ENCODE measurements around the gene SLTM.
"Not testable (repeated sequence)": the region's sequence is repeated elsewhere in the genome, so short reads cannot be mapped to it uniquely, and the experiment has no call there.

Gene SLTM

DNA sequence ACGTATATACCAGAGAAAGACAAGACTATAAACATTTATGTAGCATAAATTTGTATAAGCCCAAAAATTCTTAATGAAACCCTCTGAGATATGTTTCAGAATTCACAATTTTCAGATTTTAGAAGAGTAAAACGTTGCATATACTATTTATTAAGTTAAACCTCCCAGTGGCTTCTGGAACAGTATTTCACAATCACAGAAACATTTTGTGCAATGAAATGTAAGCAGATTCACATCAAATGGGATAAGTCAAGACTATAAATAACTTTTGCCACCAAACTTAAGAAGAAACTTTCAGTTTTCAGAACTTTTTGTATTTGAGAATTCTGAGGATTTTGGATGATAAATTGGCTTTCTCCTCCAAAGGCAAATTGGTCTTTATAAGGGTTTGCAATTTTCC is 9.2 kb downstream of the SLTM start:
- no peak for DNase-seq

DNA sequence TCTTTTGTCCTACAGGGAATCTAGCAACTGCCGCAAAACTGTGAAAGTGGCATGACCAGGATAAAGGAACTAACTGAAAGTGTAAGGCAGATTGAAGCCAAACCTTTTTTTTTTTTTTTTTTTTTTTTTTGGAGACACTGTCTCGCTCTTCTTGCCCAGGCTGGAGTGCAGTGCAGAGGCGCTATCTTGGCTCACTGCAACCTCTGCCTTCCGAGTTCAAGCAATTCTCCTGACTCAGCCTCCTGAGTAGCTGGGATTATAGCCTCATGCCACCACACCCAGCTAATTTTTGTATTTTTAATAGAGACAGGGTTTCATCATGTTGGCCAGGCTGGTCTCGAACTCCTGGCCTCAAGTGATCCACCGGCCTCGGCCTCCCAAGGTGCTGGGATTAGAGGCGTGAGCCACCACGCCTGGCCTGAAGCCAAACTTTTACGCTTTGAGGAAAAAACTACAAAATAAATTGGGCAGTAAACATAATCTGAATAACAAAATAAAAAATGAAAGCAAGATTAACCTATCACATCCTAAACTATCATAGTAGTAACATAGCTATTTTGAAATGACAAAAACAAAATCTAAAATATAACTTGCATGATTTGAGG is 9.7 kb downstream of the SLTM start:
- DNase-seq, result no peak

DNA sequence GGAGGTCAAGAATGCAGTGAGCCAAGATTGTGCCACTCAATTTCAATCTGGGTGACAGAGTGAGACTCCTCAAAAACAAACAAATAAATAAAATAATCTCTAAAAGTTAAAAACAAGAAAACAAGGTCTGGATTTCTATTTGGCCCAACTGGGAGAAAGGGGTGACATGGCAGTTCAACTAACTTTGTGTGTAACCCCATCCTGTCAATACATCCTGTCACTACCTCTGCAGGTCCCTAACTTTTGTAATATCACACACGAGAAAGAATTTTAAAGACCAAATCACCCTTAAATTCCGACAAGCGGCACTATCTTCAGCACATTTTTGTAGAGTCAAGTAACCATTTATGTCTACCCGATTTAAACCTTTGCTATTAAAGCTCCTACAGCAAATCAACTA is 10.2 kb downstream of the SLTM start:
- DNase-seq, result no peak

GRCh38 chr15:58921267-58921790 is 12.2 kb downstream of the SLTM start:
- DNase-seq, result no peak

GRCh38 chr15:58920447-58920846 is 13.0 kb downstream of the SLTM start:
- DNase-seq, result not testable (repeated sequence)

DNA sequence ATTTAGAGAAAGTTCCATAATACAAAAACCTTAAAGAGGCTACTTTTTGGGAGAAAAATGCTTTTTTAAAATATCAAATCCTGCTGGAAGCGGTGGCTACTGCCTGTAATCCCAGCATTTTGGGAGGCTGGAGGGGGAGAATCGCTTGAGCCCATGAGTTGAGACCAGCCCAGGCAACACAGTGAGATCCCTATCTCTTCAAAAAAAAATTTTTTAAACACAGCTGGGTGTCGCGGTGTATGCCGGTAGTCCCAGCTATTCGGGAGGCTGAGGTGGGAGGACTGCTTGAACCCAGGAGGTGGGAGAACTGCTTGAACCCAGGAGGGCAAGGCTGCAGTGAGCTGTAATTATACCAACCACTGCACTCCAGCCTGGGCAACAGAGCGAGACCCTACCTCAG is 14.2 kb downstream of the SLTM start:
- DNase-seq, result no peak

GRCh38 chr15:58918239-58918638 is 15.2 kb downstream of the SLTM start:
- no peak for DNase-seq

GRCh38 chr15:58917613-58918129 is 15.8 kb downstream of the SLTM start:
- DNase-seq, result not testable (repeated sequence)

GRCh38 chr15:58916962-58917361 is 16.5 kb downstream of the SLTM start:
- DNase-seq, result no peak

DNA sequence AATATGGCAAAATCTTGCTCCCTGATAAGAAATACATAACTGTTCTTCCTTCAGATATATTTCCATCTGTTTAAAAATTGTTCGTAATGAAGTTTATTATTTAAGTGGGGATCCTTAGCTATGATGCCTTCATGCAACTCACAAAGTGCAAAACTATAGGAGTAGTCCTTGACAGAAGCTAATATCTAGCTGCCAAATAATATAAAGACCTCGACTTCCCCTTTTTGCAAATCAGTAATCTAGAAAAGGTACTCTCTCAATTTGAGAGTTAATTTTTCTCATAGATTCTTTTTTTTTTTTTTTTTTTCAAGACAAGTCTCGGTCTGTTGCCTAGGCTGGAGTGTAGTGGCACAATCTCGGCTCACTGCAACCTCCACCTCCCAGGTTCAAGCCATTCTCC is 23.0 kb downstream of the SLTM start:
- DNase-seq, result no peak

DNA sequence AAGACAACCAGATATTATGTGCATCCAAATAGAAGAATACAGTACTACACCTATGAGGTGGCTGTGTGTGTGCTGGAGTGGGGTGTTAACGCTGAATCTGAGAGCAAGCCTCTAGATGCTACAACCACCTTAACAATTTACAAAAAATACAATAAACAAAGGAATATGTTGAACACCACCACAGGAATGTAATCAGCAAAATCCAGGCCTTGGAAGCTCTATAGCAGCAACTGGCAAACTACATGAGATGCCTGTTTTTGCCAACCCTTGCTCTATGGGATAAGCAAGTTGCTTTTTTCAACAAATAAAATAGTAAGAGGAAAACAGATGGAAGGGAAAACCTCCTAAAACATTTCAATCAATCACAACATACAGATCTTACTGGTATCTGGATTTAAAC is 23.9 kb downstream of the SLTM start:
- no peak for DNase-seq

- no peak for DNase-seq
These were observed 24.7 kb downstream of the SLTM start for GRCh38 chr15:58908550-58909309.

DNA sequence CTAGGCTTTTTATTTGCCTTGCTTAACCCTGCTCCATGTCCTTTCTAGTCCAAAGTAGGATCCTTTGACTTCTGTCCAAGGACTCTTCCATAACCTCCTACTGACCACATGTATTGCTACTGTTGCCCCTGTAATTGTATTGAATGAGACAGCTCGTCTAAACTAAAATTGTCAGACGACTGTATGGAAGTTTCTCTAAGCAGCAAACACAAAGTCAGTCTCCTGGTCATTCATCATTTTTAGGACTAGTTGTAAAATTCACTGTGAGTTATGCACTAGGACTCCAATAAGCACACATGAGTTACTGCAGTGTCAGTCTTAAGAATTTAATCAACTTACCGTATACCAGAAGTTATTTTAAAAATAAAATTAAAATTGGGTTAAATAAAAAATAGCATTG is 32.8 kb downstream of the SLTM start:
- no peak for DNase-seq

GRCh38 chr15:58898150-58898680 is 35.3 kb downstream of the SLTM start:
- DNase-seq, result no peak

DNA sequence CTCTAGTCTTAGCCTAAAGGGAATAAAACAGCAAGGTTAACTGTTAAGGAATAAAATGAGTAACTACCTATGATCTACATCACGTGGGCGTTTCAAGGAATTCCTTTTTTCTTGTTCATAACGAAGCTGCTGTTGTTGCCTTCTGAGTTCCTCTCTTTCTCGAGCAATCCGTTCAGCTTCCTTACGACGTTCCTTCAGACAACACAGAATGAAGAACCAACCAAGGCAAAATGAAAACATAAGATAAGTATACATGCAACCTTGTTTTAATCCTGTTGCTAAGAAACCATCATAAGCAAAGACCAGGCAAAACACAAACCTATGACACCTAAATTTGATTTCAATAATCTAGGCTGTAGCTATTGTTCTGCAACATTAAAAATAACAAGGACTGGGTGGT is 44.1 kb downstream of the SLTM start:
- no peak for DNase-seq

GRCh38 chr15:58886921-58887320 is 46.6 kb downstream of the SLTM start:
- no peak for DNase-seq

DNA sequence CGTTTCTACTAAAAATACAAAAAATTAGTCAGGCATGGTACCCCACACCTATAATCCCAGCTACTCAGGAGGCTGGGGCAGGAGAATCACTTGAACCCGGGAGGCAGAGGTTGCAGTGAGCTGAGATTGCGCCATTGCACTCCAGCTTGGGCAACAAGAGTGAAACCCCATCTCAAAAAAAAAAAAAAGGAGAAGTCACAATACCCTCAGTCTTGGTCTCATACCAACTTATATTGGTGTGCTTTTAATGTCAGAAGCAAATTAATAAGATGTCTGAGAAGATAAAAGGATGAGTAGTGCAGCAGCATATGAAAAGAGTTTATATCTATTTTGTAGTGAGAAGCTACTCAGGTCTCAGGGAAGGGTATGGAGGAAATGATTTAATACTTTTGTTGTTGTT is 49.6 kb downstream of the SLTM start:
- DNase-seq, result not testable (repeated sequence)

GRCh38 chr15:58882243-58882642 is 51.2 kb downstream of the SLTM start:
- no peak for DNase-seq

DNA sequence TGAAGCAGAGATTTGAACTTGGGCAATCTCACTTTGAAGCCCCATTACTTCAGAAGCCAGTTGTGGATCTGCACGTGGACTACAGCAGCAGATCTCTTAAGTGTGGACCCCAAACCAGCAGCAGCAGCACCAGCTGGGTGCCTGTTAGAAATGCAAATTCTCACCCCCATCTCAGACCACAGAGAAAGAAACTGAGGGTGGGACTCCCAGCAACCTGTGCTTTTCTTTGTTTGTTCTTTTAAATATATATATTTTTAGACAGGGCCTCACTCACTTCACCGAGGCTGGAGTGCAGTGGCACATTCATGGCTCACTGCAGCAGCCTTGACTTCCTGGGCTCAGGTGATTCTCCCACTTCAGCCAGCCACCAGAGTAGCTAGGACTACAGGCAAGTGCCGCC is 53.2 kb downstream of the SLTM start:
- DNase-seq, result no peak

DNA sequence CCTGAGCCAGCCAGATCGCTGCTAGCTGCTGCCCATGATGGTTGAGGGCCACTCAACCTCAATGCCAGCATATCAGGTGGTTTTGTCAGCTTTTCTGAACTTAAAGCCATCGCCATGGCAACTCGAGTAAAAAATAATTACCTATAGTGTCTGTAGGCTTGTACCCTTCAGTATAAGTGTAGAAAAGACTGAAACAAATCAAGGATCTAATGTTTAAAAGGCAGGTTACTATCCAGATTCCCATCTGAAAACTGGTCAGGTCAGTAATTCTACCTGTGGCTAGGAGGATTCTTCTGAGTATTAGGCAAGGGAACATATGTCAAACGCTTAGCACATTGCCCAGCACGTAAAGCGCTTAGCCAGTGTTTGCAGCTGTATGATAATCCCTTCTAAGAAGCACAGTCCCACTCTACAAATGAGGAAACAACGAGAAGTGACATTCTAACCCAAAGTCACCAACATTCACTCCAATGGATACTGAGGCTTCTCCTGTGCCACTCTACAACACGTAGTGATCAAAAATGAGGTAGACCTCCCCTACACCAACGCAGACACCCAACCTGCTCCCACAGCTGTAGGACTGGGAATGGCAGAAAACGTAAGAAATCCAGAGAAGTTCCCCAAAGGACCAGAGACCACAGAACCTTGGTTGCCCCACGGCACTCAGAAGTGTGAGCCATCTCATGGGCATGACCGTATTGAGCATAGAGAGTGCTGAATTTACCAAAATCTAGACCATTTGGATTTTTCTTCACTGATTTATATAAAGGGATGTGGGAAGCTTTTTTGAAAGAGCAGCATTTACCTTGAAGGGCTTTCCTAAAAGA is 55.3 kb downstream of the SLTM start:
- DNase-seq, result no peak

GRCh38 chr15:58876306-58877106 is 57.0 kb downstream of the SLTM start:
- no peak for DNase-seq

GRCh38 chr15:58875343-58875742 is 58.1 kb downstream of the SLTM start:
- DNase-seq, result no peak
